Activated gamma-delta T cell treated with Interleukin-2 at 50 U/mL for 16 hours (primary cell): ENCODE data around the gene LGALS3BP.

Experiments used
- DNase-seq: peaks from one replicate; pipeline ENCODE4 v3.0.0-alpha.2; 2020

LGALS3BP gene

GRCh38 chr17:78934681-78935418, 44.9 kb downstream of the LGALS3BP start:
- no peak for DNase-seq

GRCh38 chr17:78933959-78934568, 45.7 kb downstream of the LGALS3BP start:
- no peak for DNase-seq

- peak; percentile 50 for DNase-seq
Measured at GRCh38 chr17:78933025-78933958, 46.4 kb downstream of the LGALS3BP start.

DNA sequence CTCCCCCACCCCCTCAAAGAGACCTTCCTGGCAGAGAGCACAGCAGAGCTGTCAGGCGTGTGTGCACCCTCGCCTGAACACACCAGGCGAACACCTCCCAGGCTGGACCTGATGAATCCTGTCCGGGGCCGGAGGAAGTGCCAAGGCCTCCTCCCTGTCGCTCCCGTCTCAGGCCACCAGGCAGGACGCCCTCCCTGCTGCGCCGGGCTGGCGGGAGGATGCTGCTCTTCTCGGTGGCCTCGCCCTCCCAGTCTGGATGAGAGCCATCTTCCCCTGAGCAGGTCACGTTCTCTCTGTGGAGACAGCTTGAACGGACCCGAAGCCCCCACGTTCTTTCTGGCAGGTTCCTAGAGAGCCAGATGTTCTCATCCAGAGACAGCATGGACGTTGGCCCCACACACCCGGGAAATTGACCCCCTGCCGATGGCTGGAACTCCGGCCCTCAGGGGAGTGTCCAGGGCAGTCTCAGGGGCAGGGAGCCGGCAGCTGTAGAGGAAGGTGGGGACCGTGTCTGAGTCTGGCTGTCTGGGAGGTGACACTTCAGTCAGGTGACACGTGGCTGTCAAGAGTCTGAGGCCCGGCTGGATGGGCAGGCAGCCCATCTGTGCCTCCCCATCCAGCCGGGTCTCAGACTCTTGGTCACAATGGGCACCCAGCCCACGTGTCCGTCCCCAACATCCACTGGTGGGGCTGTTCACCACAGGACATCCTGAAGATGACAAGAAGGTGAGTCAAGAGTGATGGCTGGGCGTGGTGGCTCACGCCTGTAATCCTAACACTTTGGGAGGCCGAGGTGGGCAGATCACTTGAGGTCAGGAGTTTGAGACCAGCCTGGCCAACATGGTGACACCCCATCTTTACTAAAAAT, 49.6 kb downstream of the LGALS3BP start:
- no peak for DNase-seq

GRCh38 chr17:78925662-78926555, 53.8 kb downstream of the LGALS3BP start:
- DNase-seq = no peak

DNA sequence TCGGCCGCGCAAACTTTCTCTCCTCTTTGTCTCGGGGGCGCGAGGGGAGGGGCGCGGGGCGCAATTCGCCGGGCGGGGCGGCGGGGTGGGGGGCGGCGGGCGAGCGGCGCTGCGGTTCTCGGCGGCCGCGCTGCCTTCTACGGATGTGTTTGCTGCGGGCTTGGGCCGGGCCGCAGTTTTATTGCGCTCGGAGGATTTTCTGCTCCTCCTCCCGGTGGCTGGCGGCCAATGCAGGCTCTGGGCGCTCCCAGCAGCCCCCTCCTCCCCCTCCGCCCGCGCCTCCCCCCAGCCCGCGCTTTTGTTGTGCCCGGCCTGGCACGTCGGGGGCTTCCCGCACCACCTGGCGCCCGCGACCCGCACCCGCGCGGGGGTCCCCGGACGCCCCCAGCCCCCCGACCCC, 54.5 kb downstream of the LGALS3BP start, which contains the start of gene TIMP2:
TSS of gene TIMP2 (minus strand) at position 154 of the 400 bp plus-strand sequence. CDS start 299 bp downstream, outside the sequence.
- DNase-seq = peak; percentile 69

DNA sequence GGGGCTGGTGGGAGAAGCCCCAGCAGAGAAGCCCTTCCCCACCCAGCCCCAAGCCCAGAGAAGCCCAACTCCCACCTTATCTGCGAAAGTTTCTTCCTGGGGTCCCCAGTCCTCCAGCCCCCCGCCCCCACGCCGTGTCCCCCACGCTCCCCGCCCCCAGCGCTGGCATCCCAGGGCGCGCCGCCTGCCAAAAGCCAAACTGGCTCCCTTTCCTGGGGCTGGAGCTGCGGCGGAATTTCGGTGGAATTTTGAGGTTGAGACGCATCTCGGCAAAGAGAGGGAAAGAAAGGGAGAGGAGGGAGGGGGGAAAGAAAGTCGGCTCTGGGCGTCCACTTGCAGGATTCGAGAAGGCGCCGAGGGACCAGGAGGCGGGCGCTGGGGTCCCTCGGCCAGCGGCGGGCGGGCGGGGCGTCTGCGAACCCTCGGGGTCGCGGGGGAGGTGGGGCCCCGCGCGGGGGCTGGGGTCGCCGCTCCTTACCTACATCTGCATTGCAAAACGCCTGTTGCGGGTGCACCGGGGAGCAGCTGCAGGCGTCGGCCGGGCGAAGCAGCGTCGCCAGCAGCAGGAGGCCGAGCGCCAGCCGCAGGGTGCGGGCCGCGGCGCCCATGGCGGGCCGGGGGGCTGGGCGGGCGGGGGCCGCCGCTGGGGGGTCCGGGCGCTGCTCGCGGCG, 55.1 kb downstream of the LGALS3BP start:
- no peak for DNase-seq

- DNase-seq = peak; percentile 43
Measured at GRCh38 chr17:78923660-78924453, 55.9 kb downstream of the LGALS3BP start.

DNA sequence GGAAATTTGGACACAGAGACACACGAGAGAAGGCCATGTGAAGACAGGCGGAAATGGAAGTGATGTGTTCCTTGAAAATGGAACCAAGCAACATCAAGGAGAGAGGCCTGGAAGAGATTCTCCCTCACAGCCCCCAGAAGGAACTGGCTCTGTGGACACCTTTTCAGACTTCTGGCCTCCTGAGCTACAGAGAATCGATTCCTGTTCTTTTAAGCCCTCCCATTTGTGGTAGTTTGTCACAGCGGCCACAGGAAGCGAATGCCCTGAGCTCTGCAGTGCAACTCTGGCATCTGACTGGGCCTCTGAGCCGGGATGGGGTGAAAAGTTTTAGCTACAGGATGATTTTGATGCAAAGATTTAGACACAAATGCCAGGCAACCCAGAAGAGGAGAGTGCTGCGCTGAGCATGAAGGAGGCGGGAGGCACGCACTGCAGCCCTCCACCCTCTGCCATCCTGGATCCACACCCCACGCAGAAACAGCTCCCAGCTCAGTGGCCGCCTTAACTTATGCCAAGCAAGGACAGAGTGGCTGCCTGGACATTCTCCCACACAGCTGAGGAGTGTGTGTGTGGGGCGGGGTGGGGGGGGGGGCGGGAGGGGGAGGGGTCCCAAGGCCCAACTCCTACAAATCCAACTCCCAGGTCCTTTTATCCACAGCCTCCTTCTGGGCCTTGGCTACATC, 56.8 kb downstream of the LGALS3BP start:
- DNase-seq = no peak

DNA sequence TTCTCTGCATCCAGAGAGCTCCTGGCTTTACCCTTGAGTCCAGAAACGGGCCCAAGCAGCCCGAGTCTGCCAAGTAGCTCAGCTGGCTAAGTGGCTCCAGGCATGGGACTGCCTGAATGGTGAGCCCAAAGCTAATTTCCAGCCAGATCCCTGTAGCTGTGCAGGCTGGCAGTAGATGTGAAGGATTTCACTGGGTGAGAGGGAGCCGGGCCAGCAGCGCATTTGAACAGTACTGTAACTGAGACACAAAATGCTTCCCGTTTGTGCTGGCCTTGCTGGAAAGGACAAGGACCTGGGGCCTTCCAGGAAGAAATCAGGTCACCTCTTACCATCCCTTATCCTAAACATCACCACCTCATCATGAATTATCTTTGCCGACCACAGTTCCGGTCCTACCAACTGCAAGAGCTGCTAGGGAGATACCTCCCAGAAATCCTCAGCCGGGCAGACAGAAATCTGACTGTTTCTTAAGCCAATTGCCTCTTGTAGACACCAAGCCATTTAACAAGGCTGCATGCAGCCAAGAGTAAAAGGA, 58.2 kb downstream of the LGALS3BP start:
- no peak for DNase-seq
